ENCODE results near the gene CERT1.
"Not testable (repeated sequence)": the region's sequence is repeated elsewhere in the genome, so short reads cannot be mapped to it uniquely, and the experiment has no call there.

Gene CERT1

GRCh38 chr5:75511435-75512382, at the start of gene CERT1, which contains the start of gene POLK:
TSS of gene CERT1 (minus strand) at chr5:75511629. CDS start at chr5:75511207, 422 bp downstream.
TSS of gene POLK (plus strand) at chr5:75511891.
- peak; percentile 92 for DNase-seq (ENCODE audit: low read depth, low spot score)

- DNase-seq (ENCODE audit: low read depth, low spot score) = not testable (repeated sequence)
Measured at GRCh38 chr5:75560655-75561054, 49.2 kb upstream of the CERT1 start.

- DNase-seq (ENCODE audit: low read depth, low spot score) = no peak
Measured at GRCh38 chr5:75558981-75559632, 47.7 kb upstream of the CERT1 start.

- no peak for DNase-seq (ENCODE audit: low read depth, low spot score)
Measured at GRCh38 chr5:75558221-75558620, 46.8 kb upstream of the CERT1 start.

- no peak for DNase-seq (ENCODE audit: low read depth, low spot score)
Measured at GRCh38 chr5:75553358-75553757, 41.9 kb upstream of the CERT1 start.

GRCh38 chr5:75552764-75553163, 41.3 kb upstream of the CERT1 start:
- no peak for DNase-seq (ENCODE audit: low read depth, low spot score)

GRCh38 chr5:75551471-75551870, 40.0 kb upstream of the CERT1 start:
- DNase-seq (ENCODE audit: low read depth, low spot score) = no peak

- no peak for DNase-seq (ENCODE audit: low read depth, low spot score)
Measured at GRCh38 chr5:75550597-75550996, 39.2 kb upstream of the CERT1 start.

GRCh38 chr5:75547812-75548211, 36.4 kb upstream of the CERT1 start:
- DNase-seq (ENCODE audit: low read depth, low spot score) = no peak

- no peak for DNase-seq (ENCODE audit: low read depth, low spot score)
Measured at GRCh38 chr5:75546830-75547229, 35.4 kb upstream of the CERT1 start.

GRCh38 chr5:75545131-75545530, 33.7 kb upstream of the CERT1 start:
- DNase-seq (ENCODE audit: low read depth, low spot score) = no peak

GRCh38 chr5:75538211-75538610, 26.8 kb upstream of the CERT1 start:
- DNase-seq (ENCODE audit: low read depth, low spot score) = no peak

- no peak for DNase-seq (ENCODE audit: low read depth, low spot score)
Measured at GRCh38 chr5:75536694-75537360, 25.4 kb upstream of the CERT1 start.

- no peak for DNase-seq (ENCODE audit: low read depth, low spot score)
Measured at GRCh38 chr5:75536147-75536546, 24.7 kb upstream of the CERT1 start.

GRCh38 chr5:75534734-75535133, 23.3 kb upstream of the CERT1 start:
- no peak for DNase-seq (ENCODE audit: low read depth, low spot score)

GRCh38 chr5:75533716-75534115, 22.3 kb upstream of the CERT1 start:
- DNase-seq (ENCODE audit: low read depth, low spot score) = not testable (repeated sequence)

GRCh38 chr5:75532190-75532589, 20.8 kb upstream of the CERT1 start:
- DNase-seq (ENCODE audit: low read depth, low spot score) = no peak

- DNase-seq (ENCODE audit: low read depth, low spot score) = no peak
Measured at GRCh38 chr5:75529185-75529584, 17.8 kb upstream of the CERT1 start.

- DNase-seq (ENCODE audit: low read depth, low spot score) = no peak
Measured at GRCh38 chr5:75526070-75526469, 14.6 kb upstream of the CERT1 start.

- DNase-seq (ENCODE audit: low read depth, low spot score) = no peak
Measured at GRCh38 chr5:75525344-75525743, 13.9 kb upstream of the CERT1 start.

GRCh38 chr5:75524591-75524990, 13.2 kb upstream of the CERT1 start:
- no peak for DNase-seq (ENCODE audit: low read depth, low spot score)

GRCh38 chr5:75524071-75524470, 12.6 kb upstream of the CERT1 start:
- DNase-seq (ENCODE audit: low read depth, low spot score) = no peak

Data from activated CD4-positive, CD25-positive, alpha-beta regulatory T cell treated with anti-CD3 and anti-CD28 coated beads, Interleukin-2, amount 50 U/mL, for 16 hours (primary cell).